D341Med (cell line): ENCODE data around the gene CS.
"Not testable (repeated sequence)": the region's sequence is repeated elsewhere in the genome, so short reads cannot be mapped to it uniquely, and the experiment has no call there.

Experiments used
- DNase-seq: peaks from one replicate; pipeline ENCODE4 v3.0.0; 2012; ENCODE audit warnings: low spot score

Gene CS

GRCh38 chr12:56299853-56300643 is at the start of gene CS:
Gene CS, minus strand, starts transcription at chr12:56300330. Its CDS starts 129 bp downstream, at chr12:56300201.
- peak; percentile 99 for DNase-seq

GRCh38 chr12:56348776-56349175 is 48.6 kb upstream of the CS start:
- no peak for DNase-seq

- DNase-seq: not testable (repeated sequence)
These were observed 47.1 kb upstream of the CS start for GRCh38 chr12:56347255-56347654.

- no peak for DNase-seq
These were observed 46.5 kb upstream of the CS start for GRCh38 chr12:56346675-56347074.

GRCh38 chr12:56342290-56342689 is 42.2 kb upstream of the CS start:
- not testable (repeated sequence) for DNase-seq

- DNase-seq: no peak
These were observed 41.5 kb upstream of the CS start for GRCh38 chr12:56341616-56342015.

GRCh38 chr12:56339158-56339422 is 39.0 kb upstream of the CS start:
- DNase-seq: no peak

GRCh38 chr12:56338308-56339157 is 38.4 kb upstream of the CS start, which contains the start of gene IL23A:
Gene IL23A, plus strand, starts transcription at chr12:56338884. Its CDS starts 161 bp downstream, at chr12:56339045.
- no peak for DNase-seq

- no peak for DNase-seq
These were observed 37.7 kb upstream of the CS start for GRCh38 chr12:56337753-56338251.

- no peak for DNase-seq
These were observed 36.4 kb upstream of the CS start for GRCh38 chr12:56336361-56337167.

GRCh38 chr12:56335527-56335926 is 35.4 kb upstream of the CS start:
- not testable (repeated sequence) for DNase-seq

GRCh38 chr12:56334490-56334793 is 34.3 kb upstream of the CS start:
- no peak for DNase-seq

GRCh38 chr12:56333679-56334489 is 33.8 kb upstream of the CS start, which contains the start of gene PAN2:
Gene PAN2, minus strand, starts transcription at chr12:56334000. Its CDS starts 906 bp downstream, at chr12:56333094.
- DNase-seq: peak; percentile 98

GRCh38 chr12:56333197-56333678 is 33.1 kb upstream of the CS start:
- DNase-seq: peak; percentile 47

GRCh38 chr12:56332512-56333196 is 32.5 kb upstream of the CS start:
- no peak for DNase-seq

- DNase-seq: no peak
These were observed 30.9 kb upstream of the CS start for GRCh38 chr12:56330936-56331490.

- peak; percentile 45 for DNase-seq
These were observed 26.4 kb upstream of the CS start for GRCh38 chr12:56326533-56326932.

- no peak for DNase-seq
These were observed 26.0 kb upstream of the CS start for GRCh38 chr12:56326126-56326525.

- DNase-seq: no peak
These were observed 24.1 kb upstream of the CS start for GRCh38 chr12:56324206-56324605.

- DNase-seq: not testable (repeated sequence)
These were observed 21.5 kb upstream of the CS start for GRCh38 chr12:56321610-56322009.
